GM18907 (cell line): ENCODE data around the gene GPR152.
A peak's percentile ranks its signal among the peaks of the same experiment; 100 is the strongest.
"Not testable (repeated sequence)": the region's sequence is repeated elsewhere in the genome, so short reads cannot be mapped to it uniquely, and the experiment has no call there.

Experiments used
- ATAC-seq: cut with Tn5 transposase; IDR thresholded peaks from one replicate; pipeline ENCODE4 v1.9.1; 2021; ENCODE audit warnings: mild to moderate bottlenecking, moderate library complexity; ENCODE audit not compliant: unreplicated experiment

The GPR152 gene

DNA sequence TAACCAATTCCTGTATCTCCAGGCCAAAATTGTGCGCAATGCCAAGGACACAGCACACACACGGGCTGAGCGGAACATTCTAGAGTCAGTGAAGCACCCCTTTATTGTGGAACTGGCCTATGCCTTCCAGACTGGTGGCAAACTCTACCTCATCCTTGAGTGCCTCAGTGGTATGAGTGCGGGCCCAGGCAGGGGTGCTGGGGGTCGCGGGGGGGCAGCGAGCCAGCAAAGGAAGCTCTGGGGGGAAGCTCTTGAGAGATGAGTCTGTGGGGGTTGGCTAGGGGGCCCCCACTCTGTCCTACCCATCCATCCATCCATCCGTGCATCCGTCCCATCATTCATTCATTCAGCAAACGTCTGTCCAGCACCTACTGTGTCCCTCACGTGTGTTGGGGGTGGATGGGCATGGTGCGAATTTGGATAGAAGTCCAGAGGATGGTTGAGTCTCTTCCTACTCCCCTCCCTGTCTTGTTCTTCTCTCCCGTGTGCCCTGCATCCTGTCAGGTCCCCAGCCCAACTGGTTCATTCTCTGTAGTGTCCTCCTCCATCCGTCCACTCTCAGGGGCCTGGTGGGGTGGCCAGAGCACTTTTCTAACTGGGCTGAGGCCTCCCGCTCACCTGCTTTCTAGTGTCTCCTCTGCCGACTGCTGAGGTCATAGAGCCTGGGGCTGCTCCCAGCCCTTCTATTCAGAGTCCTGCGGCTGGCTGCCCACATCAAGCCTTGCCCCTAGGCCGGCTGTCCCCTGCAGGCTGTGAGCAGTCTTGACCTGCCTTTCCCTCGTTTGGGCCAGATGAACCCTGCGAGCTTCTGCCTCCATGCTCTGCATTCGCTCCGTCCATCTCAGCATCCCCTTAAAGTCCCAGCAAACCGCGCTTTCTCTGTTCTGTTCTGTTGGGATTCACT lies 20.9 kb downstream of the GPR152 start:
- ATAC-seq = no peak

GRCh38 chr11:67429722-67430121 lies 22.8 kb downstream of the GPR152 start:
- ATAC-seq = no peak

DNA sequence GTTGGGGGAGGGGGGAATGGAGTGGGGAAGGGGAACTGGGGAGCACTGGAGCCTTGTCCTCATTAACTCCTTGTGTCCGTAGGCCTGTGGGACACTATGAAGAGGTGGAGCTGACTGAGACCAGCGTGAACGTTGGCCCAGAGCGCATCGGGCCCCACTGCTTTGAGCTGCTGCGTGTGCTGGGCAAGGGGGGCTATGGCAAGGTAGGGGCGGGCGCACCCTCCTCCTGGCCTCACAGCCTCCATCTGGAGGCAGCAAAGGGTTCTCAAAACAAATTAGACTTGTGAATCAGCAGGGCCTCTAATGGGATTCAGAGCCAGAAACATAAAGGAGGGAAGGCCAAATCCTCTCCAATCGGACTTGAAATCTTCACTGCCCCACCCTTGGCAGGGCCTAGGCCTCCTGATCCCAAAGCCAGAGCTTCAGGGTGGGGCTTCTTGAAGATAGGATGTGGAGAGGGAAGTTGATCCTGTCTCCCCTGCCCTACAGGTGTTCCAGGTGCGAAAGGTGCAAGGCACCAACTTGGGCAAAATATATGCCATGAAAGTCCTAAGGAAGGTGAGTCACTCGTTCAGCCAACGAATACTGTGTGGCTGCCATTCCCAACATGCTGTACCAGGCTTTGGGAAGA lies 23.4 kb downstream of the GPR152 start:
- ATAC-seq = peak; percentile 3

- peak; percentile 78 for ATAC-seq
Measured at GRCh38 chr11:67428052-67429001, 24.2 kb downstream of the GPR152 start, which contains the start of gene RPS6KB2. RPS6KB2 (plus strand) TSS chr11:67428494; CDS start chr11:67428546, 52 bp downstream.

GRCh38 chr11:67427364-67427859 lies 25.1 kb downstream of the GPR152 start:
- ATAC-seq = not testable (repeated sequence)

DNA sequence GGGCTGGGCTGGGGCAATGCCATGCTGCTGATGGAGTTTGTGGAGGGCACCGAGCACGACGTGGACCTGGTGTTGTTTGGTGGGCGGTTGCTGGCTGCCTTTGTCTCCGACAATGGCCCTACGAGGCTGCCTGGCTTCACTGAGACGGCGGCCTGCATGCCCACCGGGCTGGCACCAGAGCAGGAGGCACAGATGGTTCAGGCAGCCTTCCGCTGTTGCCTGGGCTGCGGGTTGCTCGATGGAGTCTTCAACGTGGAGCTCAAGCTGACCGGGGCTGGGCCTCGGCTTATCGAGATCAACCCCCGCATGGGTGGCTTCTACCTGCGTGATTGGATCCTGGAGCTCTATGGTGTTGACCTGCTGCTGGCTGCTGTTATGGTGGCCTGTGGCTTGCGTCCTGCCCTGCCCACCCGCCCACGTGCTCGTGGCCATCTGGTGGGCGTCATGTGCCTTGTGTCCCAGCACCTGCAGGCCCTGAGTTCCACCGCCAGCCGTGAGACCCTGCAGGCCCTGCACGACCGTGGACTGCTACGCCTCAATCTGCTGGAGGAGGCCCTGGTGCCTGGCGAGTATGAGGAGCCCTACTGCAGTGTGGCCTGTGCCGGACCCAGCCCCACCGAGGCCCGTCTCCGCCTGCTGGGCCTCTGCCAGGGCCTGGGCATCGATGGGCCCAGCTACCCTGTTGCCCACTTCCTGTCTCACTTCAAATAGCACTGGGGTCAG lies 28.5 kb downstream of the GPR152 start:
- ATAC-seq = no peak

GRCh38 chr11:67423466-67423865 lies 29.1 kb downstream of the GPR152 start:
- ATAC-seq = no peak

DNA sequence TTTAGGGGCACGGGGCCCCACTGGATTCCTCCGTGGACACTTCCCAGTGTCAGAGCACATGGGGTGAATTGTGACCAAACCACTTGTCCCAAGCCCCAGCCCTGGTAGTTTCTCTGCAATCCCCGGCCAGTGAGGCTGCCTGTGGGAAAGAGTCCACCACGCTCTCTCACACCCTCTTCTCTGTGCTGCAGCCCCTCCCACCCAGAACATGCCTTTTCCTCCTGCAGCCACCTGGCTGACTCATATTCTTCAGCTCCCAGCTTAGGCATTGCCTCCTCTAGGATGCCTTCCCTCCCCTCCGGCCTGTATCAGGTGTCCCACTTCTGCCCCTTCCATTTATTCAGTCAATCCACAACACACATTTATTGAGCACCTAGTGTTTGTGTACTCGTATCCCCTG lies 29.6 kb downstream of the GPR152 start:
- ATAC-seq = no peak

- ATAC-seq = no peak
Measured at GRCh38 chr11:67421430-67422031, 31.0 kb downstream of the GPR152 start.

GRCh38 chr11:67420646-67421429 lies 31.7 kb downstream of the GPR152 start:
- ATAC-seq = peak; percentile 77

DNA sequence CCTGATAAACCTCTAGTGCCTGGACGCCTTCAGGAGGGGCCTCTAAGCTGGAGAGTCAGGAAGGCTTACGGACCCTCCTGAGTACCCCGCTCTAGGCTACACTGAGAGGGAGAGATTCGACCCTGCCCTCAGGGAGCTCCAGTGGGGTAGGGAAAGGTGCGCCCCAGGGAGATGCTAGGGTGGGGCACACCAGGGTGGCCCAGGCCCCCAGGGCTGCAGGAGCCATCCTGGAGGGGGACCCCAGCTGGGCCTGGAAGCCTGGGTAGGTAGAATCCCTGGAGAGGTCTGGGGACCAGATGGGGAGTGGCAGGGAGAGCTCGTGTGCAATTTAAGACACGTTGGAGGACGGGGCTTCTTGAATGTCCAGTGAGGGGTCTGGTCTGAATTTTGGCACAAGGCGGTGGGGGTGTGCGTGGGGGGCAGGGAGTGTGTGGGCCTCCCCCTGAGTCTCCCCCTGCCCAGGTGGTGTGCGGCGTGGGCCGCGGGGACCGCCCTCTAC lies 32.3 kb downstream of the GPR152 start:
- ATAC-seq = no peak

DNA sequence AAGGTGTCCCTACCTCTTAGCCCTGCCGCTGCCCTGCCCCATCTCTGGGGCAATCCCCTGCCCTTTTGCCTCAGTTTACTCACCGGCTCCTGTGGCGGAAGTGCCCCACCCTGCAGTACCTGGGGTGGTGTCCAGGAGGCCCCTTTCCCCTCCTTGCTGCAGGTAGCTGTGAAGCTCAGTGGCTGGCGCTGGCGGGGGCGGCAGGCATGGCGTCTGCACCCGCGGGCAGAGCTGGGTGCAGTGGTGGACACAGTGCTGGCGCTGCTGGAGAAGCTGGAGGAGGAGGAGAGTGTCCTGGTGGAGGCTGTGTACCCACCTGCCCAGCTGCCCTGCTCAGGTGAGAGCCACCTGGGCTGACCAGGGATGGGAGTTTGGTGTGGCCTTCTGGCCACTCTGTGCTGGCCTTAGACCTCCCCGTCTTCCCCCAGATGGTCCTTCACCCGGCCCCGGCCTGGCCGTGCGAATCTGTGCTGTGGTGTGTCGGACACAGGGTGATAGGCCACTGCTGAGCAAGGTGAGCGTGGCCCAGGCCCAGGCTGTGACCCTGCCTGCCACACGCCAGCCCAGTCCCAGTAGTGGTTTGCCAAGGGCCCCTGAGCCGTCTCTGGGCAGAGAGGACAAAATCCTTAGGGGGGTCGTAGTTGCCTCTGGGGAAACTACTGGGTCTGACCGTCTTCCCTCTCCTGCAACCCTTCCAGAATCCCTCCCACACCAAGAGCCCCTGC lies 33.0 kb downstream of the GPR152 start:
- ATAC-seq = no peak

DNA sequence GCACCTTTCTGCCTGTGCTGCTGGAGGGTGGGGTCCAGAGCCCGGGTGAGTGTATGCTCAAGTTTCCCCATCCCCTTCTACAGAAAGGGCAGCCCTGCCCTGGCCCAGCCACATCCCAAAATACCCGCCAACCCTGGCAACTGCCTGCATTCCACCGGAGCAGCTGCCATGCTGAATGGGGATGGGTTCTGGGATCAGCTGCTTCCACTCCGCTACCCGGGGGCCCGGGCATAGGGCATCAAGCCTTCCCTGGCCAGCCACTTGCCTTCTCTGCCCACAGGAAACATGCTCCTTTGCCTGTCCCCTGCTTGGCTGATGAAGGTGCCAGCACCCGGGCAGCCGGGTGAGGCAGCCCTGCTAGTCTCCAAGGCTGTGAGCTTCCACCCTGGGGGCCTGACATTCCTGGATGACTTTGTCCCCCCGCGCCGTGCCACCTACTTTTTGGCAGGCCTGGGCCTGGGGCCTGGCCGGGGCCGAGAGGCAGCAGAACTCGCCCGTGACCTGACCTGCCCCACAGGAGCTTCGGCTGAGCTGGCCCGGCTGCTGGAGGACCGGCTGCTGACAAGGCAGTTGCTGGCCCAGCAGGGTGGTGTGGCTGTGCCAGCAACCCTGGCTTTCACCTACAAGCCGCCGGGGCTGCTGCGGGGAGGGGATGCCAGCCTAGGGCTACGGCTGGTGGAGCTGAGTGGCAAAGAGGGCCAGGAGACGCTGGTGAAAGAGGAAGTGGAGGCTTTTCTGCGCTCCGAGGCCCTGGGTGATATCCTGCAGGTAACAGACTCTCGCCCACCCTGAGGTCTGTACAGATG lies 33.9 kb downstream of the GPR152 start:
- ATAC-seq = no peak

DNA sequence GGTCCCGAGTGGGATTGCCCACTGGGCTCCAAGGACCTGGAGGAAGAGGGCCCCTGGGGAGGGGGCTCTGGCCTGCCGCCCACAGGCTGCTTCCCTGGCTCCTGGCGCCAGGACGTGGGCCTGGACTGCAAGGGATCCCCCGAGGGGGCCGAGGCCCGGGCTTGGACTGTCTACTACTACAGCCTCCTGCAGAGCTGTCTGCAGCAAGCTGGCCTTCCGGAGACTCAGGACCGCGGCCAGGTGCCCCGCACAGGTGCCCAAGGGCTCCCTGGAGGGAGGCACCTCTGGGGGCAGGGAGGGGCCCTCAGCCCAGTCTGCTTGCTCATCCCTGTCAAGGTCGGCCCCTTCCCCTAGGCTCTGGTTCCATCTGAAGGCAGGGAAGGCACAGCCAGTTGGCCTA lies 35.1 kb downstream of the GPR152 start:
- no peak for ATAC-seq

GRCh38 chr11:67416416-67417335 lies 35.9 kb downstream of the GPR152 start:
- ATAC-seq = no peak
